Bronchial epithelial cell (primary cell): ENCODE data around the gene MGAT5. TPM values are rescaled to one million over a fixed set of nuclear protein-coding genes. Genes with fewer than 3 reads are reported as not detected.
A peak's percentile ranks its signal among the peaks of the same experiment; 100 is the strongest.

Source experiments
- DNase-seq: peaks from one replicate; pipeline ENCODE4 v3.0.0-alpha.2; 2010; ENCODE audit warnings: low read depth
- FAIRE-seq: peaks from 2 replicates; lab custom pipeline; 2011; peaks lifted over from hg19 to GRCh38; lab: Jason Lieb, UNC
- H3K27me3 ChIP-seq: 2 replicates; pipeline ENCODE4 v1.5.1; 2011; ENCODE audit warnings: low read length; ENCODE audit not compliant: control insufficient read depth, insufficient read depth
- H3K36me3 ChIP-seq: 2 replicates; pipeline ENCODE4 v1.5.1; 2011; ENCODE audit warnings: low read length; ENCODE audit not compliant: control insufficient read depth, insufficient read depth
- H3K4me3 ChIP-seq: 2 replicates; pipeline ENCODE4 v1.5.1; 2011; ENCODE audit warnings: mild to moderate bottlenecking, low read depth, low read length, control low read depth
- CTCF ChIP-seq: IDR thresholded peaks from 2 replicates; pipeline ENCODE4 v1.5.1; 2011; ENCODE audit warnings: mild to moderate bottlenecking, moderate library complexity, low read length, control low read depth, inconsistent platforms; ENCODE audit not compliant: insufficient read depth, severe bottlenecking
- total RNA-seq: library from RNA; depleted of rRNA; stranded (reverse); fragments of >200 nt; gene quantifications from 2 replicates; pipeline ENCODE4 v1.2.1, GENCODE V29; 2014

Gene MGAT5
- total RNA-seq, 1 donor from 2014 or later: 48.7 TPM

GRCh38 chr2:134381141-134381540 is 127.3 kb downstream of the MGAT5 start:
- H3K4me3 ChIP-seq: no peak overlapping the region
- no peak for DNase-seq
- no peaks in the 10 kb centered on the region for H3K27me3 ChIP-seq
- no peak for TF ChIP-seq CTCF
- no peaks in the 10 kb centered on the region for H3K36me3 ChIP-seq
- FAIRE-seq: no peak

GRCh38 chr2:134384131-134384530 is 130.3 kb downstream of the MGAT5 start:
- FAIRE-seq (no peak), DNase-seq (peak; percentile 77)
- no peak for TF ChIP-seq CTCF
- Histone ChIP-seq H3K27me3 (no peaks in the 10 kb centered on the region), H3K36me3 (no peaks in the 10 kb centered on the region), H3K4me3 (no peak overlapping the region)

- no peak for FAIRE-seq
- H3K4me3 ChIP-seq: no peak overlapping the region
- no peak for TF ChIP-seq CTCF
- no peak for DNase-seq
- H3K36me3 ChIP-seq: no peaks in the 10 kb centered on the region
- no peaks in the 10 kb centered on the region for H3K27me3 ChIP-seq
These were observed 131.3 kb downstream of the MGAT5 start for GRCh38 chr2:134385195-134385594.

- no peaks in the 10 kb centered on the region for H3K36me3 ChIP-seq
- no peak overlapping the region for H3K4me3 ChIP-seq
- FAIRE-seq: no peak
- no peaks in the 10 kb centered on the region for H3K27me3 ChIP-seq
- TF ChIP-seq CTCF: no peak
- no peak for DNase-seq
These were observed 132.4 kb downstream of the MGAT5 start for GRCh38 chr2:134386310-134386709.

GRCh38 chr2:134389381-134389780 is 135.5 kb downstream of the MGAT5 start:
- DNase-seq (no peak), FAIRE-seq (no peak)
- no peaks in the 10 kb centered on the region for H3K36me3 ChIP-seq
- TF ChIP-seq CTCF: no peak
- no peak overlapping the region for H3K4me3 ChIP-seq
- no peaks in the 10 kb centered on the region for H3K27me3 ChIP-seq

- Histone ChIP-seq H3K4me3 (no peak overlapping the region), H3K36me3 (no peaks in the 10 kb centered on the region), H3K27me3 (no peaks in the 10 kb centered on the region)
- peak; percentile 86 for DNase-seq
- peak; percentile 96 for FAIRE-seq
- no peak for TF ChIP-seq CTCF
These were observed 137.9 kb downstream of the MGAT5 start for GRCh38 chr2:134391751-134392160.
